ENCODE results near the gene MACROD2.

Gene MACROD2

DNA sequence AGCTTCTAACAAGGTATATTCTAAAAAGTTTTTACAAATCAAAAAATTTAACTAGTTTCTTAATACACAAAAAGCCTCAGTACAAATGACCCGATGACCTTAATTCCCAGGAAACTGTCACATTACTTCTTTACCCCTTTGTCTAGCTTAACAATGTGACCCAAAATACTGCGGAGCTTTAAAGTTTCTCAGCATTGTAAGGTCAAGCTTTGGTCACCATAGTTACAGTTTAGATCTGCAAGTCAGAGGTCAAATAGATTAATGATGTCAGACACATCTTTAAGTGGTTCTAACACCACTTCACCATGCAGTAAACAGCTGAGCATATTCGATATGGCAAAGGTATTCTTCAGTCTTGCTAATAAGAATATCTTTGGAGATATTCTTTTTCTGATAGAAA lies 378.9 kb downstream of the MACROD2 start:
- no peak overlapping the region for H3K4me3 ChIP-seq (ENCODE audit: low read length)
- TF ChIP-seq, protein P1, sequence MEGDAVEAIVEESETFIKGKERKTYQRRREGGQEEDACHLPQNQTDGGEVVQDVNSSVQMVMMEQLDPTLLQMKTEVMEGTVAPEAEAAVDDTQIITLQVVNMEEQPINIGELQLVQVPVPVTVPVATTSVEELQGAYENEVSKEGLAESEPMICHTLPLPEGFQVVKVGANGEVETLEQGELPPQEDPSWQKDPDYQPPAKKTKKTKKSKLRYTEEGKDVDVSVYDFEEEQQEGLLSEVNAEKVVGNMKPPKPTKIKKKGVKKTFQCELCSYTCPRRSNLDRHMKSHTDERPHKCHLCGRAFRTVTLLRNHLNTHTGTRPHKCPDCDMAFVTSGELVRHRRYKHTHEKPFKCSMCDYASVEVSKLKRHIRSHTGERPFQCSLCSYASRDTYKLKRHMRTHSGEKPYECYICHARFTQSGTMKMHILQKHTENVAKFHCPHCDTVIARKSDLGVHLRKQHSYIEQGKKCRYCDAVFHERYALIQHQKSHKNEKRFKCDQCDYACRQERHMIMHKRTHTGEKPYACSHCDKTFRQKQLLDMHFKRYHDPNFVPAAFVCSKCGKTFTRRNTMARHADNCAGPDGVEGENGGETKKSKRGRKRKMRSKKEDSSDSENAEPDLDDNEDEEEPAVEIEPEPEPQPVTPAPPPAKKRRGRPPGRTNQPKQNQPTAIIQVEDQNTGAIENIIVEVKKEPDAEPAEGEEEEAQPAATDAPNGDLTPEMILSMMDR (conservative IDR thresholded peaks at IDR 0.05; ENCODE audit: low read depth, low read length): no peak
- DNase-seq (ENCODE audit: low read depth): peak; percentile 46

DNA sequence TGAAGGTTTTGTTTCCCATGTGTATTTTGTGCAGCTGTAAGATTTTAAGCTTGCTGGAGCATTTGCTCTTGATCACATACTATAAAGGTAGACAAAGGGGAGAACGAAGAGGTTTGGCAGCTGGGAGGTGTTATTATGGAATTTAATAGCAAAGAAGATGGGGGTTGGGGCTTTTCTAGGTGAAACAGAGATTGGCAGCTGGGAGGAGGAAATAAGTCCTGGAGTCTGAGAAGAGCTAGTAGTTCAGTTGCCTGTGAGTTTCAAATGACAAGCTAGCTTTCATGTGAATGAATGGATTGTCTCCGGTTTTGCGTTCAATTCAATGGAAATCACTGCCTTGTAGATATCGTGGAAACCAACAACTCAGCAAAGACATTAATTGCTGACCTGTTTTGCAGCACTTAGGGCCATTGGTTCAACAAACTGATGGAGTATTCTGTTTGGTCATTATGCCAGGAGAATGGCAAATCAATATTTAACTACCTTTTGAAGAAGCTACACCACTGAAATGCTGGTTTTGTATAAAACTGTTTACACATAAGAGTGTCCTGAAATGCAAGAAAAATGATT lies 380.2 kb downstream of the MACROD2 start:
- no peak for DNase-seq (ENCODE audit: low read depth)
- TF ChIP-seq, protein P1 (conservative IDR thresholded peaks at IDR 0.05; ENCODE audit: low read depth, low read length): no peak
- H3K4me3 ChIP-seq (ENCODE audit: low read length): no peak overlapping the region

DNA sequence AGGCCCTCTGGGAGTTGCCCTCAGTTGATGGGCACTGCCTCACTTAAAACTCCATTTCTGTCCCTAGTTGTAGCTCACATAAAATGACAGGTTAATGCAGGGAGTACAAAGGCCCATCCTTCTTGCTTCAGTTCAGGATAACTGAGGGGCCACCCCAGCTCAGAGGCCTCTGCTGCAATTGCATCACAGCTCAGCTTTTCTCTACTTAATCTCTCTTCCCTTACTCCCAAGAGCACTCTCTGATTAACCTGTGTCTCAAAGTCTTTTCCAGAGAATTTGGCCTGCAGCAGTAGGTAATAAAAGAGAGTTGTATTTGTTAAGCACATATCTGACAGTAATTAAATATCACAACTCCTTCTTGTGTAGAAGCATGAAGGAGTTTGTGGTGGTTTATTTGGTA lies 383.0 kb downstream of the MACROD2 start:
- TF ChIP-seq, protein P1 (conservative IDR thresholded peaks at IDR 0.05; ENCODE audit: low read depth, low read length): no peak
- no peak overlapping the region for H3K4me3 ChIP-seq (ENCODE audit: low read length)
- DNase-seq (ENCODE audit: low read depth): no peak

DNA sequence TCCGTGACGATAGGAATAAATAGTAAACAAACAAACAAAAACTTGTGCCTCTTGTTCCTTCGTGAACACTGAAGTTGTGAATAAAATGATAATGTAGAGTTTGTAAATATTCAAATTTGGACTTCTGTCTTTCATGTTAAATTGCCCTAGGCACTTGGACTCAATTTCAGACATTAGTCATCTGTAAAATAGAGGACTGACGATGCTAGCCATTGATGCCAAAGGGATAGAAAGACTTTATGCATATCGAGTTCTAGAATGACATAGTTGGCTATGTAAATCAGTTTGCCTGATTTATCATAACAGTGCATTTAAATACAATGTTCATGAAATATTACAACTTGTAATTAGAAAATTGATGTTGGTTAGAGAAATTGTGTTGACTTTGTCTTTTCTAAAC lies 388.0 kb downstream of the MACROD2 start:
- DNase-seq (ENCODE audit: low read depth): no peak
- TF ChIP-seq, protein P1 (conservative IDR thresholded peaks at IDR 0.05; ENCODE audit: low read depth, low read length): no peak
- H3K4me3 ChIP-seq (ENCODE audit: low read length): no peak overlapping the region

DNA sequence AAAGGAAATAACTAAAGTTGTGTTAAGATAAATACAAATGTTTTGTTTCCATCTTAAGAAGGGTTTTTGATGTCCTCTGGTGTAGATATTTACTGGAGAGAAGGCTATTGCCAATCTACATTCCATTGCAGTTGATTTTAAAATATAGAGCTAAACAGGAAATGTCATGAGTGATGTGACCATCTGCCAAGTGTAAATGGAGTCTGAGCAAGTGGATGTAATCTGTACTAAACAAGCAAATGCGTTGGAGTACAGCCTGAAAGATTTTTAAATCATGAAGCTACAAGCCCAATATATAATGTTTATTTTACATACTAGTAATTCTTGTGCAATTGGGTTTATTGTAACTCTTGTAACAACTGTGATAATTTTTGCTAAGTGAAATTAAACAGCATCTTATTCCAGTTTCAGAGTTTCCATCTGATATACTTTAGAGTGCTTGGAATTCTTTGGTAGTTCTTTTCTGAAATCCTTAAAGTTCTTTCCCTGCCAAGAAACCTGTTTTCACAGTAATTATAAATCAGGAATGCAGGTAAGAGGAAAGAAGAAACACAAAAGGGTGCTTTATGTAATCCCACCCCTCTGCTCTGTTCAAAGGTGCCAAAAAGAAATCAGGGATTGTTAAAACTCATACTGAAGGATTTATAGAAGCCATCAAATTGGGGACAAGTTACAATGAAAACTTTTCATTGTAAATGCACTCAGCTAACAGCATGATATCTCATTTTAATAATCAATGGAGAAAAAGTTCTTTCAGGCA lies 389.3 kb downstream of the MACROD2 start:
- DNase-seq (ENCODE audit: low read depth): no peak
- H3K4me3 ChIP-seq (ENCODE audit: low read length): no peak overlapping the region
- TF ChIP-seq, protein P1 (conservative IDR thresholded peaks at IDR 0.05; ENCODE audit: low read depth, low read length): no peak

DNA sequence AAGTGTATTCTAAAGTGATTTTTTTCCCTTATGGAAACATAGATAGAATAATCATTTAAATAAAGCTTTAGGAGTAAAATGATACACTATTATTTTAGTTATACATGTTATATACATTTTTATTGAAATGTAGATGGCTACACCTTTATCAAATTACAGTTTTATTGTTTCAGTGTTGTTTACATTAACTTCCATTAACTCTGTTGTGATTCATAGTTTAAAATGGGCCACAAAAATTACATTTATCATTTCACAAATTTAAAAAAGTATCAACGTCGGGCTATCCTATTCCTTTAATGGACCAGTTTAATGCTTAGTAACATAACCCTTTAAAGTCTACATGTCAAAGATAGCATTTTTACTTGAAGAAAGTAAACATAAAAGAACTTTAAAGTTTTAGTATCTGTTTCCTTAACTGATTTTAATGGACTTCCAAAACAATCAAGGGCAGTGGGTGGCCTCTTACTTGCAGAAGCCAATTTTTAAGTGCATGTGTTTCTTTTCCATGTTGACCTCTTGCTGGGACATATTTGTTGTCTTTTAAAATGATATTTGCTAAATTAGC lies 389.9 kb downstream of the MACROD2 start:
- DNase-seq (ENCODE audit: low read depth): no peak
- TF ChIP-seq, protein P1 (conservative IDR thresholded peaks at IDR 0.05; ENCODE audit: low read depth, low read length): no peak
- H3K4me3 ChIP-seq (ENCODE audit: low read length): no peak overlapping the region

DNA sequence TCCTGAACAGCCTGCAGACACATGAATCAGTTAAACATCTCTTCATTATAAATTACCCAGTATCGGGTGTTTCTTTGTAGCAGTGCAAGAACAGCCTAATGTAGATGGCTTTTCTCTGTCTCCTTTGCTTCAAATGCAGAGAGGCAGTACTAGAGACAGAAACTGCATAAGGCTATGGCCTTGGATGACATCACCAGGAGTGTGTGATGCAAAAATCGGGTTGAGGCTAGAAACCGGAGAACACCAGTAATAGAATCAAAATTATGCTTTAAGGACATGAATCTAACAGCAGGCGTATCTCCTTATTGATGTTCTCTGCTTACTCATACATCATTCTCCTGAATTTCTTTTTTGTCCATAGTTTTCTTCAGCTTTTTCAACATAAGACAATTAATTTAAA lies 391.4 kb downstream of the MACROD2 start:
- no peak overlapping the region for H3K4me3 ChIP-seq (ENCODE audit: low read length)
- TF ChIP-seq, protein P1 (conservative IDR thresholded peaks at IDR 0.05; ENCODE audit: low read depth, low read length): no peak
- DNase-seq (ENCODE audit: low read depth): no peak

Data from retinal pigment epithelial cell (primary cell).